Left lung (tissue), 10 donors: ENCODE measurements around the gene METTL22. TPM values are rescaled to one million over a fixed set of nuclear protein-coding genes. Genes with fewer than 3 reads are reported as not detected.

Source experiments
- ATAC-seq: fragments of 200-7000 bp; cut with Tn5 transposase; one replicate; pipeline ENCODE4 v1.9.1; 2020; ENCODE audit warnings: moderate library complexity
- DNase-seq, 4 donors: peaks; one replicate each; pipeline ENCODE4 v3.0.0-alpha.2; 2013 to 2020
- H3K27ac ChIP-seq, 2 donors: fragments of 200-600 bp; sonication (generic) in 1 of 2; one replicate each; pipeline versions ENCODE4 v1.5.0 to v1.8.0; 2020 to 2021
- H3K27me3 ChIP-seq, 2 donors: fragments of 200-600 bp; sonication (generic) in 1 of 2; one replicate each; pipeline versions ENCODE4 v1.5.0 to v1.8.0; 2020 to 2021
- H3K36me3 ChIP-seq, 2 donors: fragments of 200-600 bp; sonication (generic) in 1 of 2; one replicate each; pipeline versions ENCODE4 v1.5.0 to v1.8.0; 2020 to 2021
- H3K4me1 ChIP-seq, 2 donors: fragments of 200-600 bp; one replicate each; pipeline ENCODE4 v1.8.0; 2021
- H3K4me3 ChIP-seq, 2 donors: fragments of 200-600 bp; sonication (generic) in 1 of 2; one replicate each; pipeline versions ENCODE4 v1.5.0 to v1.8.0; 2020 to 2021; ENCODE audit warnings: mild to moderate bottlenecking in 1 of 2
- H3K9me3 ChIP-seq, 2 donors: fragments of 200-600 bp; sonication (generic) in 1 of 2; one replicate each; pipeline versions ENCODE4 v1.5.0 to v1.8.0; 2020 to 2021
- intact Hi-C, 2 donors: fragments of 100-400 bp; cut with DNase I; formaldehyde crosslinking; loops; one replicate each; pipeline versions ENCODE4 v1.11.2 to v1.14.2; 2022
- polyA plus RNA-seq, 6 donors: library from polyadenylated mRNA; unstranded; fragments of 120-200 nt; gene quantifications; one replicate each; pipeline ENCODE4 v1.2.1, GENCODE V29; 2013; ENCODE audit not compliant: insufficient read length in 6 of 6
- total RNA-seq, 2 donors: library from RNA; stranded (reverse); fragmentation: NEBNext Ultra II Directional; extraction: Animal tissue kit (Norgen Biotek cat#: 25700); gene quantifications; one replicate each; pipeline ENCODE4 v1.2.1, GENCODE V29; 2021
- TF ChIP-seq, protein P1 (sequence below), 2 donors: fragments of 200-600 bp; sonication (generic) in 1 of 2; IDR thresholded peaks; one replicate each; pipeline versions ENCODE4 v1.5.0 to v1.8.0; 2021; ENCODE audit warnings: antibody characterized with exemption in 2 of 2
- donor health status: DM: no; HTN: yes; CAD: no.
- donor health status: DM: no; HTN: no; CAD: no.

The METTL22 gene
- total and polyA plus RNA-seq, 8 donors, result 25.9 to 43.5 (median 29.4) TPM

DNA sequence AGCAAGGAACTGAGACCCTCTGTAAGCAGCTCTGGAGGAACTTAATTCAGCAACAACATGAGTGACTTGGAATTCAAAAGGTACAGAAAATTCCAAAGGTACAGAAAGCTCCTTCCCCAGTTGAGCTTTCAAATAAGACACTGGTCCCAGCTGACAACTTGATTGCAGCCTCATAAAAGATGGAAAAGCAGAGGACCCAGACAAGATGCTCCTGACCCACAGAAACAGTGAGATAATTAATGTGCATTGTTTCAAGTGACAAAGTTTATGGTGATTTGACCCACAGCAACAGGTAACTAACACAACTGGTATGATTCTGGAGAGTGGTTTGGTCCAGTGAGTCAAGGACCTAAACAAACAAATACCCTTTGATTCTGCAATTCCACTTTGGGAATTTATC, 15.9 kb upstream of the METTL22 start:
- no peaks in the 10 kb centered on the region for H3K36me3 ChIP-seq
- ATAC-seq, result no peak
- intact Hi-C loops, result no loop called here

GRCh38 chr16:8607214-8607613, 14.3 kb upstream of the METTL22 start:
- Histone ChIP-seq H3K36me3 (no peaks in the 10 kb centered on the region), H3K4me3 (no peak overlapping the region), H3K27me3 (peaks cover 0 to 14% of the 10 kb centered on the region in 2 donors), H3K27ac (no peak overlapping the region), H3K4me1 (no peaks in the 10 kb centered on the region), H3K9me3 (no peaks in the 10 kb centered on the region)
- TF ChIP-seq, protein P1, sequence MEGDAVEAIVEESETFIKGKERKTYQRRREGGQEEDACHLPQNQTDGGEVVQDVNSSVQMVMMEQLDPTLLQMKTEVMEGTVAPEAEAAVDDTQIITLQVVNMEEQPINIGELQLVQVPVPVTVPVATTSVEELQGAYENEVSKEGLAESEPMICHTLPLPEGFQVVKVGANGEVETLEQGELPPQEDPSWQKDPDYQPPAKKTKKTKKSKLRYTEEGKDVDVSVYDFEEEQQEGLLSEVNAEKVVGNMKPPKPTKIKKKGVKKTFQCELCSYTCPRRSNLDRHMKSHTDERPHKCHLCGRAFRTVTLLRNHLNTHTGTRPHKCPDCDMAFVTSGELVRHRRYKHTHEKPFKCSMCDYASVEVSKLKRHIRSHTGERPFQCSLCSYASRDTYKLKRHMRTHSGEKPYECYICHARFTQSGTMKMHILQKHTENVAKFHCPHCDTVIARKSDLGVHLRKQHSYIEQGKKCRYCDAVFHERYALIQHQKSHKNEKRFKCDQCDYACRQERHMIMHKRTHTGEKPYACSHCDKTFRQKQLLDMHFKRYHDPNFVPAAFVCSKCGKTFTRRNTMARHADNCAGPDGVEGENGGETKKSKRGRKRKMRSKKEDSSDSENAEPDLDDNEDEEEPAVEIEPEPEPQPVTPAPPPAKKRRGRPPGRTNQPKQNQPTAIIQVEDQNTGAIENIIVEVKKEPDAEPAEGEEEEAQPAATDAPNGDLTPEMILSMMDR (IDR thresholded peaks at IDR 0.05), result no peak
- no peak for ATAC-seq
- no peak for DNase-seq
- intact Hi-C loops, result no loop called here

More for the DNA sequence above, 15.9 kb upstream of the METTL22 start:
- H3K4me1 ChIP-seq, result no peaks in the 10 kb centered on the region
- TF ChIP-seq, protein P1 (IDR thresholded peaks at IDR 0.05), result no peak
- H3K4me3 ChIP-seq, result no peak overlapping the region
- no peak overlapping the region for H3K27ac ChIP-seq
- no peaks in the 10 kb centered on the region for H3K9me3 ChIP-seq
- peaks cover 0 to 14% of the 10 kb centered on the region in 2 donors for H3K27me3 ChIP-seq
- DNase-seq, result no peak

DNA sequence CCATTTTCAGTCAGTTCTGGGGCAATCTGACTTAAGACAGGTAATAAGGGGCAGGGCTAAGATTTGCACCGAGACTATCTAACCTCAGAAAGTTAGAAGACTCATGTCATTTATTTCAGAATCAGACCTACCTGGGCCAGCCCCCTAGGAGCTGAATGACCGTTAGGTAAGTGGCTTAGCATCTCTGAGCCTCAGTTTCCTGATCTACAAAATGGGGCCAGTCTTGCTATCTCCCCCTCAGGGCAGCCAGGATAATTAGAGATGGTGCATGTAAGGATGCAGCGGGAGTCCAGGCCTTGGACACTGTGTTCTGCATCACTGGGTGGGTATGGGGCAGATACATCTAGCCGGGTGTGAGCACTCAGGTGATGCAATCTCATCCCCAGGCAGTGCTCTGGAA, 10.4 kb upstream of the METTL22 start:
- H3K27ac ChIP-seq, result no peak overlapping the region
- ATAC-seq (no peak), DNase-seq (no peak)
- H3K4me3 ChIP-seq, result no peak overlapping the region
- no peaks in the 10 kb centered on the region for H3K36me3 ChIP-seq
- intact Hi-C loops, result no loop called here
- TF ChIP-seq, protein P1 (IDR thresholded peaks at IDR 0.05), result no peak
- H3K27me3 ChIP-seq, result peaks cover 0 to 30% of the 10 kb centered on the region in 2 donors
- H3K4me1 ChIP-seq, result no peaks in the 10 kb centered on the region
- H3K9me3 ChIP-seq, result no peaks in the 10 kb centered on the region

DNA sequence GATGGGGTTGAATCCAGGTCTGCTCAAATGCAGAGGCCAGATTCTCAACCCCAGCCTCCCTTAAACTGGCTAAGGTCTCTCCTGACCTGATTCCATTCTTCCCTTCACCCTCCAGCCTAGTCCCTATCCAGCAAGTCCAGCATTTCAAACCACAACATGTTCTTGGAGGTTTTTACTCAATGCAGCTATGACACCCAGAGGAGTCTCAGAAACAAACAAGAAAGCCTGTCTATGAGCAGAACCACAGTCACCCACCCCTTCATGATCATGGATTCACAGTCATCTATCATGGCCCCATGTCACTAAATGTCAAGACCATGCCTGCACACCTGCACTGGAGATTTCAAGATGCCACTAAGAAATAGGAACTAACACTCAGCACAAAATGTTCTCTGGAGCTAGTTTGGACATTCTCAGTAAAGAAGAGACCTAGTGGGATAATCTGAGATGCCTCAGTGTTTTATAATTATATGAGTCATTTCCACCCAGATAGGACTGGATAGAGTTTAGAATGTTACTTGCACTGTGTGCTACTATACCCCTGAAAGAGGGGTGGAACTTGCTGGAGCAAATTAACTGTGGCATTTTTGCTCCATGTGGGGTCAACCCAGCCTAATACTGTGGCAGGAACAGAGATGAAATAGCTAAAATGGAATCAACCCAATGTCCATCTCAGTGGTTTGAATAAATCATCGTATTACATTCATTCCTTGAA, 9.5 kb upstream of the METTL22 start:
- TF ChIP-seq, protein P1 (IDR thresholded peaks at IDR 0.05), result no peak

GRCh38 chr16:8614435-8615029, 7.0 kb upstream of the METTL22 start:
- intact Hi-C loops, result no loop called here
- TF ChIP-seq, protein P1 (IDR thresholded peaks at IDR 0.05), result no peak
- no peak for DNase-seq

More for the DNA sequence above, 9.5 kb upstream of the METTL22 start:
- H3K27ac ChIP-seq, result no peak overlapping the region
- no peaks in the 10 kb centered on the region for H3K9me3 ChIP-seq
- no peaks in the 10 kb centered on the region for H3K36me3 ChIP-seq
- peaks cover 0 to 26% of the 10 kb centered on the region in 2 donors for H3K27me3 ChIP-seq
- H3K4me1 ChIP-seq, result no peaks in the 10 kb centered on the region
- no peak overlapping the region for H3K4me3 ChIP-seq
- ATAC-seq (no peak), DNase-seq (no peak)
- intact Hi-C loops, result no loop called here

More at GRCh38 chr16:8614435-8615029, 7.0 kb upstream of the METTL22 start:
- Histone ChIP-seq H3K9me3 (no peaks in the 10 kb centered on the region), H3K27ac (no peak overlapping the region), H3K4me3 (no peak overlapping the region), H3K4me1 (no peaks in the 10 kb centered on the region), H3K36me3 (no peaks in the 10 kb centered on the region), H3K27me3 (peaks cover 0 to 29% of the 10 kb centered on the region in 2 donors)
- no peak for ATAC-seq
